ENCODE measurements around the gene CLK2. TPM values are rescaled to one million over a fixed set of nuclear protein-coding genes. Genes with fewer than 3 reads are reported as not detected.
"Not testable (repeated sequence)": the region's sequence is repeated elsewhere in the genome, so short reads cannot be mapped to it uniquely, and the experiment has no call there.

Gene CLK2
- total and polyA plus RNA-seq, 10 donors, result 38.6 to 89.9 (median 74.6) TPM

- H3K27me3 ChIP-seq (replicated peaks in 1 of 7); DNase-seq; H3K9me3 ChIP-seq; H3K4me3 ChIP-seq; intact Hi-C loops (cut with DNase I; ENCODE audit: low total_unique reads): not testable (repeated sequence)
- Histone ChIP-seq H3K4me1 (peaks cover 0 to 30% (median 6%) of the 10 kb centered on the region in 6 donors), H3K36me3 (peaks cover 0 to 23% (median 17%) of the 10 kb centered on the region in 6 donors), H3K27ac (peak overlapping the region in 5 of 8 donors; percentile 46 to 64 (median 61))
- peak in 2 of 3 donors; percentile 12 to 41 for TF ChIP-seq POLR2AphosphoS5 (IDR thresholded peaks at IDR 0.05)
- WGBS, 5 donors, result 69 to 72% (median 70%) methylated on average over 11 to 13 of the region's 13 CpGs
Observed at GRCh38 chr1:155232001-155232978, 41.0 kb downstream of the CLK2 start.

- WGBS, 5 donors, result 58 to 89% (median 76%) methylated on average over 3 of the region's 3 CpGs
- intact Hi-C loops (cut with DNase I; ENCODE audit: low total_unique reads); H3K27me3 ChIP-seq (replicated peaks in 1 of 7); DNase-seq; H3K4me3 ChIP-seq; H3K9me3 ChIP-seq: not testable (repeated sequence)
- H3K4me1 ChIP-seq, result peaks cover 0 to 31% (median 12%) of the 10 kb centered on the region in 6 donors
- peaks cover 0 to 13% (median 8%) of the 10 kb centered on the region in 6 donors for H3K36me3 ChIP-seq
- peak overlapping the region in 2 of 8 donors; percentile 53 to 61 for H3K27ac ChIP-seq
Observed at GRCh38 chr1:155231302-155231701, 42.0 kb downstream of the CLK2 start.

- WGBS, 5 donors, result 50 to 72% (median 56%) methylated on average over 9 of the region's 9 CpGs
- no peak for DNase-seq
- peaks cover 7 to 61% (median 41%) of the 10 kb centered on the region in 6 donors for H3K4me1 ChIP-seq
- no peaks in the 10 kb centered on the region for H3K9me3 ChIP-seq
- intact Hi-C loops (cut with DNase I; ENCODE audit: low total_unique reads), result loop anchor here (10.0 kb wide), 1 partner anchor 53 kb away; the partner anchor contains the start of genes KRTCAP2 and TRIM46
- H3K36me3 ChIP-seq, result no peaks in the 10 kb centered on the region
- H3K4me3 ChIP-seq, result peak overlapping the region; percentile 52 to 81 (median 62)
- H3K27me3 ChIP-seq (replicated peaks in 1 of 7), result no peaks in the 10 kb centered on the region
- peak overlapping the region; percentile 71 to 90 (median 90) for H3K27ac ChIP-seq
- no peak for TF ChIP-seq CTCF (IDR thresholded peaks at IDR 0.05 in 8 of 11, conservative IDR thresholded peaks at IDR 0.05 in 3 of 11)
- no peak for TF ChIP-seq POLR2A (IDR thresholded peaks at IDR 0.05)
- TF ChIP-seq POLR2AphosphoS5 (IDR thresholded peaks at IDR 0.05), result no peak
Observed at GRCh38 chr1:155228096-155228427, 45.2 kb downstream of the CLK2 start.

- peak in 2 of 11 experiments; percentile 13 to 20 for TF ChIP-seq CTCF (IDR thresholded peaks at IDR 0.05 in 8 of 11, conservative IDR thresholded peaks at IDR 0.05 in 3 of 11)
- peak; percentile 91 to 95 (median 91) for TF ChIP-seq POLR2AphosphoS5 (IDR thresholded peaks at IDR 0.05)
- peak in 2 of 3 donors; percentile 36 to 57 for TF ChIP-seq POLR2A (IDR thresholded peaks at IDR 0.05)
- Histone ChIP-seq H3K36me3 (no peaks in the 10 kb centered on the region), H3K4me1 (peaks cover 7 to 64% (median 47%) of the 10 kb centered on the region in 6 donors), H3K9me3 (no peaks in the 10 kb centered on the region), H3K27me3 (replicated peaks in 1 of 7) (no peaks in the 10 kb centered on the region), H3K27ac (peak overlapping the region; percentile 71 to 90 (median 90)), H3K4me3 (peak overlapping the region; percentile 52 to 81 (median 62))
- intact Hi-C loops (cut with DNase I; ENCODE audit: low total_unique reads), result loop anchor here (10.0 kb wide), 1 partner anchor 53 kb away; the partner anchor contains the start of genes KRTCAP2 and TRIM46
- 0 to 1% (median 1%) methylated on average over 39 to 42 of the region's 42 CpGs for WGBS, 5 donors
- DNase-seq, result peak; percentile 98
Observed at GRCh38 chr1:155227261-155228095, 45.8 kb downstream of the CLK2 start.
